ENCODE data around the gene PIK3CG.
"Not testable (repeated sequence)": the region's sequence is repeated elsewhere in the genome, so short reads cannot be mapped to it uniquely, and the experiment has no call there.

Gene PIK3CG

GRCh38 chr7:106938122-106938521, 73.0 kb downstream of the PIK3CG start:
- DNase-seq (ENCODE audit: low read depth in 2 of 2), result not testable (repeated sequence)

DNA sequence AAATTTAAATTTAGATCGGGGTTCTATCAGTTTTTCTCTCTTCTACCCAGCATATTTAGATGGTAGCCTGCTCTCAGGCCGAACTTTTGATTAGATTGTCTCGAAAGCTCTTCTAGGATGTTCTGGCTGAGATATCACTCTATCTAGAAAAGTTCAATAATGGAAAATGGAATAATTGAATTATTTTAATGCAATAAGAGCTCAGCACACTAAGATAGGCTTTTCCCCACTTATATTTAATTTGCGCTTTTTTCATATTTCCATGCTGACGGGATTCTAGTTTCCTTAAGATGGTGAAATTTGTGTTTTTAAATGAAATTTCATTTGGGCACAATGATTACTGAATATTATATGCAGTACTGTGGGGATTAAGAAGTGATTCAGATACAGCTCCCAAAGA, 73.7 kb downstream of the PIK3CG start:
- DNase-seq (ENCODE audit: low read depth in 2 of 2), result no peak

DNA sequence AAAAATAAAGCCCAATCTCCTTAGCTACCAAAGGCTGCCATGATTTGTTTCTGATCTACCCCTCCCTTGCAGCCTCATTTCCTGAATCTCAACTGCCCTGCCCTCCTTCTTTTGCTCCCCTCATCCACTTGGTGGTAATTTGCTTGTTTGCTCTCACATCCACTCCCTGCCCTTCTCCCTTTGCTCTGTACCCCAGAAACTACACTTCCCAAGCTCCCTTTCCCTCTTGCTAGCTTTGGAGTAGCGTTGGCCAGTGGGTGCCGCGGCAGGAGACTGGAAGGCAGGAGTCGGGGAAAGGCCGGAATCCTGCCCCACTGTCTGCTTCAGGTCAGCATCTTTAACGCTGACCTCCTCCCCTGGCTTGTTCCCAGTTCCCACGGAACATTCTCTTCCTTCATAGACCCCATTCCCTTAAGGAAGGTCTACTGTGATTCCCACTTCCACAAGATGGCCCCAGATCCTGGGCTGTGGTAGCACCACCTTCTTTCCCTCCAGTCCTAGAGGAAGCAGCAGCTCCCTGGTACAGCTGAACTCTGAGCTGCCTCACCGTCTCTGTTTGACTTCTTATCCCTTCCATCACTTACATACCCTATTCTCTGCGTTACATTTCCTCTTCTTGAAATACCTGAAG, 79.1 kb downstream of the PIK3CG start:
- DNase-seq (ENCODE audit: low read depth in 2 of 2), result no peak

DNA sequence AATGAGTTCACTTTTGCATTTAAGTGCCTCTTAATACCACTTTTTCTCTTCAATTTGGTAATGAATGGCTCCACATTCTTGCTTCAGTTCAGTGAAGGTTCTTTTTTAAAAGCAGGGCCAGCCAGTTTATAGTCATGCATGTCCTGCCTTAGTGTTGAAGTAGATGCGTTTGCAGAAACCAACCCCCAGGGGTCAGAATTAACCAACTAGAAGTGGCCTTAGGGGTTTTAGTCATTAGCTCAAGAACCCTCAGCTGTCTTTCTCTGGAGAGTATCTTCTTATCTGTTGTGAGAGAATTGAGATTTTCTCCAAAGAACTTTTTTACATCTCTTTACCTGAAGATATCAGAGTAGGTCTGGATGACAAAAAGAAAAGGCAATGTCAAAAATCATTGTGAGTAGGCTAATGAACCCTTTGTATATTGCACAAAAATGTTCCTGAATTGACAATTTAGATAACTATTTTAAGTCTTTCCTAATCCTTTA, 82.2 kb downstream of the PIK3CG start:
- peak in 1 of 2 donors; percentile 7 for DNase-seq (ENCODE audit: low read depth in 2 of 2)

GRCh38 chr7:106952001-106952657, 87.0 kb downstream of the PIK3CG start:
- no peak for DNase-seq (ENCODE audit: low read depth in 2 of 2)

DNA sequence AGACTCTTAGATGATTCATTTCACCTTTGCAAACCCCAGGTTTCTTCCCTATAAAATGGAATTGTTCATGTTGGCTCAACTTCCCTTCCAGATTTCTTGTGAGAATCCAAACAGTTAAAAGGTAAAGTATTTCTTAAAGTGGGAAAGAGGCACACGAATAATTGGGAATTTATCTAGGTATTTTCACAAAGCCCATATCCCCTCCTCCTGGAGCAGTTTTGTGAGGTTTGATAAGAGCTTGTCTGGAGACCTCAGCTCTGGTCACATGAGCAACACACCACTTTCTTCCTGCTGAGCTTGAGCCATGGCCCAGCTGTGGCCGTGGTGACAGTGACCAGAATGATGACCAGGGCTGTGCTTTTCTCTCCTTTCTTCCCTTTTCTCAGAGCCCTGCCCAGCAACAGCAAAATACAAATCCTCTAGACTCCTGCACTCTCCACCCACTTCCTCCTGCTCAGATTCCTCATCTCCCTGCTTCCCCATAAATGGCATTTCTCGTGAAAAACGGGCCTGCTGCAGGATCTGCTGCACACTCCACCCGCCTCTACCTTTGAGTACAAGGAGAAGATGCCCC, 87.7 kb downstream of the PIK3CG start:
- no peak for DNase-seq (ENCODE audit: low read depth in 2 of 2)

DNA sequence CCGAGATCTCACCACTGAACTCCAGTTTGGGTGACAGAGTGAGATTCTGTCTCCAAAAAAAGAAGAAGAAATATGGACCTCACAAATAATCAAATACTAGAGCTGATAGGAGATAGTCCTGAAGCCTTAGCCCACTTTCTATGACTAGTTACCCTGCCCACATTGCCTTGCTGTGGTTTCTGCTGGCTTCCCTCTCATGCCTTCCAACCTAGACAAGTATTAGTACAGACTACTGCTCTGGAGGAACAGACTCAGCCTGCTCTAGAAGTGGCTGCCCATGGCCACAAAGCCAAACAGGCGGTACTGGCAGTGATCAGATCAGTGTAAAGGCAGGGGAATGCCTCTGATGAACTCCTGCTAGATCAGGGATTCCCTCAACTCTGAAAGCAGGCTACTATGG, 89.8 kb downstream of the PIK3CG start:
- DNase-seq (ENCODE audit: low read depth in 2 of 2), result no peak

GRCh38 chr7:106955857-106956256, 90.8 kb downstream of the PIK3CG start:
- DNase-seq (ENCODE audit: low read depth in 2 of 2), result not testable (repeated sequence)
